Astrocyte of the spinal cord (primary cell): ENCODE data around the gene SERPINB11.
"Not testable (repeated sequence)": the region's sequence is repeated elsewhere in the genome, so short reads cannot be mapped to it uniquely, and the experiment has no call there.

ENCODE experiments used
- DNase-seq: peaks from one replicate; pipeline ENCODE4 v3.0.0; 2011; ENCODE audit warnings: low read depth, low spot score
- H3K4me3 ChIP-seq: 2 replicates; pipeline ENCODE4 v1.5.1; 2011; ENCODE audit warnings: low read depth, mild to moderate bottlenecking, low read length, moderate library complexity
- in situ Hi-C: cut with HindIII; loops from 2 replicates; pipeline ENCODE4 v1.10.0; 2017; ENCODE audit warnings: low sequenced_read_pairs
- TF ChIP-seq, protein P1 (sequence below): IDR thresholded peaks from 2 replicates; pipeline ENCODE4 v1.5.1; 2012; ENCODE audit warnings: low read depth, mild to moderate bottlenecking, low read length, inconsistent platforms

SERPINB11 gene

DNA sequence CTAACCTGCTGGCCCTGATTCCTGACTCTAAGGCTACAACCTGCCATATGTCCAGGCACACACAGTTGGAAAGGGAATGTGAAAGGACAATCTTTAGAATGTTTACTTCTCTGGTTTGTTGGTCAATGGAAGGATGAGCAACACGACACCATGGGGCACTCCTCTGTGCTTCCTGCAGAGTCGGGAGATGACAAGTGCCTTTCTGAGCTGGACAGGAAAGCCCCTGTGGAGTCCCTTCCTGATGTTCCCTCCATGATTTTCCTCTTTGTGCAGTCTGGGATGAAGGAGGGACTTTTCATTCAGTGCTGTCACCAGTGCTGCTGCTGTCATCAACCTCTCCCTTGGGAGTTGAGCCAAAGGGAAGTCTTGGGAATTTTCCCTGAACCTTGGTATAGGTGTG is 49.9 kb downstream of the SERPINB11 start:
- H3K4me3 ChIP-seq = no peak overlapping the region
- in situ Hi-C loops = no loop called here
- DNase-seq = no peak
- TF ChIP-seq, protein P1, sequence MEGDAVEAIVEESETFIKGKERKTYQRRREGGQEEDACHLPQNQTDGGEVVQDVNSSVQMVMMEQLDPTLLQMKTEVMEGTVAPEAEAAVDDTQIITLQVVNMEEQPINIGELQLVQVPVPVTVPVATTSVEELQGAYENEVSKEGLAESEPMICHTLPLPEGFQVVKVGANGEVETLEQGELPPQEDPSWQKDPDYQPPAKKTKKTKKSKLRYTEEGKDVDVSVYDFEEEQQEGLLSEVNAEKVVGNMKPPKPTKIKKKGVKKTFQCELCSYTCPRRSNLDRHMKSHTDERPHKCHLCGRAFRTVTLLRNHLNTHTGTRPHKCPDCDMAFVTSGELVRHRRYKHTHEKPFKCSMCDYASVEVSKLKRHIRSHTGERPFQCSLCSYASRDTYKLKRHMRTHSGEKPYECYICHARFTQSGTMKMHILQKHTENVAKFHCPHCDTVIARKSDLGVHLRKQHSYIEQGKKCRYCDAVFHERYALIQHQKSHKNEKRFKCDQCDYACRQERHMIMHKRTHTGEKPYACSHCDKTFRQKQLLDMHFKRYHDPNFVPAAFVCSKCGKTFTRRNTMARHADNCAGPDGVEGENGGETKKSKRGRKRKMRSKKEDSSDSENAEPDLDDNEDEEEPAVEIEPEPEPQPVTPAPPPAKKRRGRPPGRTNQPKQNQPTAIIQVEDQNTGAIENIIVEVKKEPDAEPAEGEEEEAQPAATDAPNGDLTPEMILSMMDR = no peak

DNA sequence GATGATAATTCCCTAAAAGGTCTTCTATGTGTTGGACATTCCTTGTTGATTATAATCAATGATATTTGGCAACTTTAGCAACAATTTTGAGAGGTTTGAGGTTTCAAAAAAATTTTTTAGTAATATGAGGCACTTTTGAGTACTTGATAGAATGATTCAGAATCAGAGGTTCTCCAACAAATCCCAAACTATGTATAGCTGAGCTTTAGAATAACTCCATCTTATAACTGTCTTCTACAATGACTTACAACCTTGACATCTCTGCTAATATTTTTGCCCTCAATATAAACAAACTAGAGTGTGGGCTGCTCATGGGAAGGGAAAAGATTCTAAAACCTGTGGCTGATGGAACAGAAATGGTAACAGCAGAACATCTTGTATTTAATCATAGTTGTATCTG is 50.9 kb downstream of the SERPINB11 start:
- no peak overlapping the region for H3K4me3 ChIP-seq
- DNase-seq = no peak
- in situ Hi-C loops = no loop called here
- TF ChIP-seq, protein P1 = no peak

DNA sequence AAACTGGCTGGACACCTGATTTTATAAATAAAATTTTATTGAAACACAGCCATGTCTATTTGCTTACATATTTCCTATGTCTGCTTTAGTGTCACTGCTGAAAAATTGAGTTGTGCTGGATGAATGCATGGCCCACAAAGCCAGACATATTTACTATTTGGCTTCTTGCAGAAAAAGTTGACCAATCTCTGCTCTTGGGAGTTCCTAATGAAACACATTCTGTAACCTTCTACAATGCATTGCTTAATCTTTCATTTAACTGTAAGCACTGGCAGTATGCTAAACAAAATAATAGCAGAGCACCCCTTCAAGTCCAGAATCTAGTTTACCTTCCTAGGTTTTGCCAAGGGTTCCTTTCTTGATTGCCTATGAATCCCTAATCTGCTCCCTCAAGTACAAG is 54.8 kb downstream of the SERPINB11 start:
- no peak for DNase-seq
- in situ Hi-C loops = no loop called here
- TF ChIP-seq, protein P1 = no peak
- no peak overlapping the region for H3K4me3 ChIP-seq

DNA sequence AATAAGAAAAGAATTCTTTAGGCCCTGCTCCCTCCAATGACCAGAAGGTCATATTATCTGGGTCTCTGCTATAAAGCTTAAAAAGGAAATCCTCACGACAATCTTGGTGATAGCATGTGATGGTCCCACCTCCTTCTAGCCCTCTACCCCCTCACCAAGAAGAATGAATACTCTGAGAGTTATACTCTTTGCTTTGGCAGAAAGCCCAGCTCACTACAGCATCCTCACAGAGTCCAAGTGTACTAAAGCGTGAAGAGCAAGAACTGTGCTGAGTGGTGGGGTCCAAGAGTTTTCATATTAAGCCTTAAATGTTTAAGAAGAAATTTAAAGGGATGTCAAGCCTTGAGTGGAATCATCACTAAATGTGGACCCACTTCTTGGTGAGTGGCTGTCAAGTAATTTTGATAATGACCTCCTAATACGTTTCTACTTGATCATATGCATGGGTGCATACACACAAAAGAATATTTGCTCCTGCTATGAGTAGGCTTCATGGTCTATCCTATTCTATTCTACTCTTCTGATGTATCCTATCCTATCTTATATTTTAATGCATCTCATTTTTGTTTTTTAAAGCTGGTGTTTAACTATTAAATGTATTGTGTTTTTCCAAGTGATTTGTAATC is 56.0 kb downstream of the SERPINB11 start:
- peak; percentile 34 for DNase-seq

DNA sequence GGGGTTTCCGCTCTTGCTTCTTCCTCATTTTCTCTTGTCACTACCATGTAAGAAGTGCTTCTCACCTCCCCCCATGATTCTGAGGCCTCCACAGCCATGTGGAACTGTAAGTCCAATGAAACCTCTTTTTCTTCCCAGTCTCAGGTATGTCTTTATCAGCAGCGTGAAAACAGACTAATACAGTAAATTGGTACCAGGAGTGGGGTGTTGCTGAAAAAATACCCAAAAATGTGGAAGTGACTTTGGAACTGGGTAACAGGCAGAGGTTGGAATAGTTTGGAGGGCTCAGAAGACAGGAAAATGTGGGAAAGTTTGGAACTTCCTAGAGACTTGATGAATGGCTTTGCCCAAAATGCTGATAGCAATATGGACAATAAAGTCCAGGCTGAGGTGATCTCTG is 57.0 kb downstream of the SERPINB11 start:
- DNase-seq, H3K4me3 ChIP-seq, in situ Hi-C loops: not testable (repeated sequence)

More for the DNA sequence above, 56.0 kb downstream of the SERPINB11 start:
- in situ Hi-C loops = no loop called here
- H3K4me3 ChIP-seq = no peak overlapping the region
- TF ChIP-seq, protein P1 = no peak

- in situ Hi-C loops = no loop called here
- H3K4me3 ChIP-seq = no peak overlapping the region
- peak; percentile 51 for DNase-seq
- TF ChIP-seq, protein P1 = no peak
Measured at GRCh38 chr18:63762518-63762917, 59.8 kb downstream of the SERPINB11 start.

DNA sequence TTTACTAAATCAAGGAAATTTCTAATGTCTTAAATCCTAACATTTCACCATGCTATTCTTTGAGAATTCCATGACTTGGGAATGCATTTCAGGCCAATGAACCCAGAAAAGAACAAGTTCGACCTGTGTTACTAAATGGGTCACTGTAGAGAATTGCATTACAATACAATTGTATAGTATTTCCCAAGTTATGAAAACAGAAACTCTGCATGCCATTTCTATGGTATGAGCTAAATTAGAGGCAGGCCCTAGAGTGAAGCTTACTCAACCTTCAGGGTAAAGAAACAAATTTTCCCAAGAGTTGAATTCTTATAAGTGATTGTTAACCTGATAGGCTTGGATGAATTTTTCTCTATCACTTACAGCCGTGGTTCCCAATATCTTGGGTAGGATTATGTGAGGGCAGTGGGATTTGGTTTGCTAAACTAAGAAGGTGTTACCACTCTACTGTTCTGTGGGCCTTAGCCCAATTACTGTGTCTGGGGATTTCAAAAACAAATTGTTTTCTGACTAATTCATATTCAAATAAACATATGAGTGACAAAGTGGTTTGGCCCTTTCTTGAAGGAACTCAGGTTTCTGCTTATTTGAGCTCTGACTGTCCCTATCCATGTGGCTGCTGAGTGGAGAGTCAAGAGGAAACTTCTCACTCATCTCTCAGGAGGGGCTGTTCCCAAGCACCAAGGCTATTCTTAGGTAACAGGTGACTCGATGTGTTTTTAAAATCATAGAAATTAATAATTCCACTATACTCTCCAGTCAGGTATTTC is 61.3 kb downstream of the SERPINB11 start:
- in situ Hi-C loops = no loop called here

More for the DNA sequence above, 61.3 kb downstream of the SERPINB11 start:
- TF ChIP-seq, protein P1 = no peak
- DNase-seq = no peak
- no peak overlapping the region for H3K4me3 ChIP-seq
